Fibroblast of pulmonary artery (primary cell): ENCODE results near the gene PTPRT.

Experiments
- DNase-seq: peaks from one replicate; pipeline ENCODE4 v3.0.0-alpha.2; 2010; ENCODE audit warnings: low read depth
- H3K4me3 ChIP-seq: replicated peaks from 2 replicates; pipeline ENCODE4 v1.5.1; 2011; ENCODE audit warnings: low read depth, mild to moderate bottlenecking, control low read depth, low read length, moderate library complexity
- CTCF ChIP-seq: IDR thresholded peaks from 2 replicates; pipeline ENCODE4 v1.5.1; 2011; ENCODE audit warnings: mild to moderate bottlenecking, control low read depth, low read length, inconsistent platforms; ENCODE audit errors: missing control alignments

The PTPRT gene

GRCh38 chr20:42894483-42894882 lies 295.2 kb downstream of the PTPRT start:
- DNase-seq, result no peak
- no peak overlapping the region for H3K4me3 ChIP-seq
- no peak for TF ChIP-seq CTCF

- no peak for TF ChIP-seq CTCF
- H3K4me3 ChIP-seq, result no peak overlapping the region
- DNase-seq, result no peak
Observed at GRCh38 chr20:42889517-42889916, 300.2 kb downstream of the PTPRT start.

GRCh38 chr20:42887281-42887680 lies 302.4 kb downstream of the PTPRT start:
- H3K4me3 ChIP-seq, result no peak overlapping the region
- DNase-seq, result no peak
- no peak for TF ChIP-seq CTCF

GRCh38 chr20:42886801-42887200 lies 302.9 kb downstream of the PTPRT start:
- TF ChIP-seq CTCF, result no peak
- H3K4me3 ChIP-seq, result no peak overlapping the region
- DNase-seq, result no peak

GRCh38 chr20:42886046-42886445 lies 303.7 kb downstream of the PTPRT start:
- no peak for TF ChIP-seq CTCF
- no peak overlapping the region for H3K4me3 ChIP-seq
- no peak for DNase-seq

- no peak for TF ChIP-seq CTCF
- no peak overlapping the region for H3K4me3 ChIP-seq
- DNase-seq, result no peak
Observed at GRCh38 chr20:42875581-42875980, 314.1 kb downstream of the PTPRT start.

- no peak for DNase-seq
- TF ChIP-seq CTCF, result no peak
- H3K4me3 ChIP-seq, result no peak overlapping the region
Observed at GRCh38 chr20:42873259-42873658, 316.4 kb downstream of the PTPRT start.
